HG02885 (cell line): Measurements from ENCODE around the gene DNAH7.

ENCODE experiments used
- ATAC-seq: cut with Tn5 transposase; IDR thresholded peaks from one replicate; pipeline ENCODE4 v1.9.1; 2021; ENCODE audit warnings: mild to moderate bottlenecking; ENCODE audit not compliant: unreplicated experiment, poor library complexity

The DNAH7 gene

GRCh38 chr2:195891081-195891480, 177.6 kb downstream of the DNAH7 start:
- ATAC-seq: no peak

GRCh38 chr2:195879153-195879552, 189.5 kb downstream of the DNAH7 start:
- ATAC-seq: no peak

DNA sequence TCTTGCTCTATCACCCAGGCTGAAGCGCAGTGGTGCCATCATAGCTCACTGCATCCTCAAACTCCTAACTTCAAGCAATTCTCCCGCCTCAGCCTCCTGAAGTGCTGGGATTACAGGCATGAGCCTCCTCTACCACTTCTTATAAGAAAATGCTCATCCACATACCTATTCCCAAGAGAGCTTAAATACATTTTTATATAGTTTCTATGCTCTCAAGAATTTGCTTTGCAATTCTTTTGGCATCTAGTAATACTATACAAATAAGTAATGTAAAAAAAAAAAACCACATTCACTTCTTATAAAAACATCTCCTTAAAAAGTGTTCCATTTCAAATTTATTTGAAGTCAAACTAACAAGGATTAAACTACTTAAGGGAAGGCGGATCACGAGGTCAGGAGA, 197.3 kb downstream of the DNAH7 start:
- no peak for ATAC-seq

GRCh38 chr2:195864316-195864715, 204.3 kb downstream of the DNAH7 start:
- ATAC-seq: no peak

DNA sequence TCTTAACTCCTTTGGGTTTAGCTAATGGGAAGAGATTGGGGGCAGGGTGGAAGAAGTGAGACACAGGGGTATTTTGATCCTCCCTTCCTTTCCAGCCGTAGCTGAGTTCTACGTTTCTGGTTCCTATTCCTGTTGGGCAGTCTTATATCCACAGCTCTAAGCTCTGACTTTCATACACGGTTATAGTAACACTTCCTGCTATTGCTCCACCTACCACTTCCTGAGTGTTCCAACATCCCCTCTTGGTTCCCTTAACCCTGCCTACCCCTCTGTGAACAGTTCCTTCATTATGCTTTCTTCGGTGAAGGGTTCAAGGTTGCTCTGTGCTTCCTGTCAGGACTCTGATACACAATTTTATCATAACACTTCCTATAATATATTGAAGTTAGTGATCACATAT, 205.1 kb downstream of the DNAH7 start:
- no peak for ATAC-seq

DNA sequence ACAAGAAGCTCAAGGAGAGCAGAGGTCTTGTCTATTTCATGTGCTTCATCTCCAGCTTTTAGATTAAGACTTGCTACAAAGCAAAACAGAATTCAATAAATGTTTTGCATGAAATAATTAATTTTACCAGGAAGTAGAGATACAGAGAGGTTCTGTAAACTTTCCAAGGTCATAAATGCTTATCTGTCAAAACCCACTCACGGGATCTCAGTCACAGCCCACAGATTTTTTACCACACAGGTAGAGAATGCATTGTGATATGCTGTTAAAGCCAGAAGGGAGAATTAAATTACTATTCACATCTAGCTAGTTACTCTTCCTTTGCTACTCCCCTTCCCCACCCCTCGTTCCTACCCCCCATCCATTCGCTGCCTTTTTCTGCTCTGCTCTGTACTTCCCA, 205.5 kb downstream of the DNAH7 start:
- no peak for ATAC-seq

- no peak for ATAC-seq
These were observed 206.8 kb downstream of the DNAH7 start for GRCh38 chr2:195861821-195862220.

DNA sequence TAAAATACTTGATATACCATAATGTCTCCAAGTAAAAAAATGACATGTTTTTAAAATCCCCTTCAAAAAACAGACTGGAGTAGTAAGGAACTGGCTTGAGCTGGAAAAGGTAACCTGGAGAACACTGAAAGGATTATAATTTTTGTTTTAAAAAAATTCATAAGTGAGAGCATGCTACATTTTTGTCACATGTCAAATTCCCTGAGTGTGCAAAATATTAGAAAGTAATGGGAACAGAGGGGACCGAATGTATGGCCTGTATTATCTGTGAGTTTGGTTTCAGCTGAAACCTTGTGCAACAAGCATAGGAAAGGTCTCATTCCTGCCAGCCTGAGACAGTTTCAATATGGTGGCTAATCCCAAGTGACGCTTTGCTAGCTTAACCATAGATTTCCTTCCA, 209.1 kb downstream of the DNAH7 start:
- no peak for ATAC-seq

- ATAC-seq: no peak
These were observed 211.5 kb downstream of the DNAH7 start for GRCh38 chr2:195857132-195857531.

DNA sequence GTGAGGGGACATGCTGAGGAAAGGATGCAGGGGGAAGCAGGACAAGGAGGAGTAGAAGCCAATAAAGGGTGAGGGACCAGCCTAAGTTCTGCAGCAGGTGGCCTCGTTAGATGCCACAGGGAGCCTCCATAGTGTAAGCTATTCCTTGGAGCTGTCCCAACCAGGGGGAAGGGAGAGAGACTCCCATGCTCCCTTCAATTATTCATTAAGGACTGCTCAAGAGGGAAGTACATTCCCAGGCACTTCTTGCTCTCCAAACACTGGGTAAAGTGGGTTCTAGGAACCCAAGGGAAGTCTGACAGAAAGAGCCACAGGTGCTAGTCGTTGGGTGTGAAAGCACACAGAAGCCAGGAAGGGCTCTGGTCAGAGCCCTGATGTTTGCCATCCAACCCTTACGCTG, 217.9 kb downstream of the DNAH7 start:
- no peak for ATAC-seq

DNA sequence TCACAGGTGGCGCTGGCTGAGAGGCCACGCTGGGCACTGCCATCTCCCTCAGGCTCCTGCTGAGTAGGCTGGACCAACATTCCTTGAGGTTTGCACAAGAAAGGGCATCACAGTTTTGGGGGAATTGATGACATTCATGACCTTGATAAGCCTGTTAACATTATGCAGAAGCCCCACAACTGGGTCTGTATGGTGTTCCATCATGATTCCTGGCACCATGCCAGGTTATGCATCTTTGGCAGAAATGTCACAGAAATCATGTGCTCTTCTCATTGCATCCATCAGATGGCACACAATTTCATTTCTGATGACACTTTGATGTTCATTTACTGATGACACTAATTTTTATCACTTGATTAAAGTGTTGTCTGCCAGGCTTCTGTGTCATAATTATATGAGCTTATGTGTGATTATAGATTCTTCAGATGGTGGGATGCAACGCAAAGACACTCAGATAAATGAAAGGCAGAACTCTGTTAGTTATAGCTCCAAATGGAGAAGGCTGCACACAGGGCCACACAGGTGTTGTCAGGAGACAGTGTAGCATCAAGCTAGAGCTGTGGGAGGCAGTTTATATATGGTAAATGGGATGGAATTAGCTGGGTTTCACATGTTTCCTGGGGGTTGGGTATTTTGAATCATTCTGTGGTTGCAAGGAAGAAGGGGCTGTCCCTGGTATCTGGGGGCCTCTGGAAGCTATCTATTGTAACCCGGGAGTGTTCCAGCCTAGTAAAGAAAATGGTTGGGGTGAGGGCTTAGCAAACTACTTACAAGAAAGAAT, 220.3 kb downstream of the DNAH7 start:
- no peak for ATAC-seq

GRCh38 chr2:195842932-195843331, 225.7 kb downstream of the DNAH7 start:
- no peak for ATAC-seq

- no peak for ATAC-seq
These were observed 230.6 kb downstream of the DNAH7 start for GRCh38 chr2:195838002-195838401.

GRCh38 chr2:195836002-195836401, 232.6 kb downstream of the DNAH7 start:
- no peak for ATAC-seq

GRCh38 chr2:195834836-195835235, 233.8 kb downstream of the DNAH7 start:
- ATAC-seq: no peak

DNA sequence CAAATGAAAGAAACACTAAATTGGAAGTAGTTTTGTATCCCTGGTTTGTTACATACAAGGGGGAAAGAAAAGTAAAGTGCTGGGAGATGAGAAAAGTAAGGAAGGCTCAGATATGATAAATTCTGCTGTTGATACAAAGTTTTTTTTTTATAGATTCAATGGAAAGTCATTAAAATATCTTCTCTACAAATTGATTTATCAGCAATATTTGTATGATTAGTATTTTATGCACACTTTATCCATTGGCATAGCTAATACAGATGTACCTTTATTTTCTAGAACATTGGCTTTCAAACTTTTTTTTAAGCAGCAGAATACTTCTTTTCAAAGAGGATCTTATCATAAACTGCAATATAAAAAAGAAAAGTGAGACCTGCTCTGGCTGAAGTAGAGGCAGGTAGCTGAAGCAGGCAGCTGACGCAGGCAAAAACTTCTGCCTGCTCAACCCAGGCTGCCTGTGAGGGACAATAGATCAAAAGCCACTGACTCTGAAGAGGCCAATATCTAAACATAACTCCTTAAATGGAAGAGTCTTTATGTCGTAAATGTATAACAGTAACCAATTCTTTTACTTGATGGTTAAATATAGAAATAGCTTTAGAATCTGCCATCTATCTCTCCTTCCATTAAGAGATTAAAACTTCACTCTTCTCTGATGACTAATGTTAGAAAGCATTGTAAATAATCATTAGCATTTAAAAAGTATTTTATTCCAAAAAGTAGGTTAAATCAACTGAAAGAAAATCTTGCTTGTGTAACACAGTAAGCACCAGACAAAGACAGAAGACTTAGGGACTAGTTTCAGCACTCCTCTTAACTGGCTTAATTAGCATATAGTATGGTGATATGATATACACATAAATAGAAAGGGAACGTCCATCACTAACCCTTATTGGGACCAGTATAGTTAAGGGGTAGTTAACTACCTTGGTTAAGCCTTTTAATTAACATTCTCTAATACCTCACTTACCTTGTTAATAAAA, 237.4 kb downstream of the DNAH7 start:
- ATAC-seq: no peak

- ATAC-seq: no peak
These were observed 244.2 kb downstream of the DNAH7 start for GRCh38 chr2:195824478-195824877.

GRCh38 chr2:195823206-195823605, 245.4 kb downstream of the DNAH7 start:
- ATAC-seq: no peak

- no peak for ATAC-seq
These were observed 247.1 kb downstream of the DNAH7 start for GRCh38 chr2:195821566-195821932.

DNA sequence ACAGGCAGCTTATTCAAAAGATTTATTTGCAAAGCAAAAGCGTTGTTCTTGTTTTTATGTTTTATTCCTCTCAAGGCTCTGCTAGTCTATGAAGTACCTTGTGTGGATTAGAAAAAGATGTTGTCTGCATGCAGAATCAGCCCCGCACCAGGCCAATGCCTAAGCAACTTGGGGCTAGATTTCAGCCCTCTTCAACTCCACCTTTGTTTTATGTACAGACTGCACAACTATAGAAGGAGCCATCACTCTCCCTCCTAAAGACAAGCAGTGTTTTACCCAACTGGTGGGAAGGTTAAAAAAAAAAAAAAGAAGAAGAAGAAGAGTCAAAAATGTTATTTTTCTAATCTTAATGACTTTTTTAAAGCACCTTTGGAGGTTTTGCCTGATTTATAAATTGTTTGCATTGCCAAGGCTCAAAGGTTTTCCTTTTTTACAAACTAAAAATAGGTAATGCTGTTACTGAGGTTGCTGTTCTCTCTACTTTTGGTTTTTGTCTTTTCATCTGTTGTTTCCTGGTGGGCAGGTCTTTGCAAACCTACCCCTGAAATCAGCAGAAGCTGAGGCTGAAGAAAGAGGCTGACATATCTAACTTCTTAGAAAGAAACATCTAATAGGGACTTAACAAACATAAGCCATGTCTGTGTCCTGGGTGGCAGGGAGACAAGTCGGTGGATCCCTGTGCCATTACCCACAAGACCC, 247.6 kb downstream of the DNAH7 start:
- ATAC-seq: no peak

- ATAC-seq: no peak
These were observed 248.3 kb downstream of the DNAH7 start for GRCh38 chr2:195820373-195820772.
